Pancreas (tissue), 10 donors: ENCODE results near the gene NNT. TPM values are rescaled to one million over a fixed set of nuclear protein-coding genes. Genes with fewer than 3 reads are reported as not detected.
A peak's percentile ranks its signal among the peaks of the same experiment; 100 is the strongest.
"Not testable (repeated sequence)": the region's sequence is repeated elsewhere in the genome, so short reads cannot be mapped to it uniquely, and the experiment has no call there.

Source experiments
- ATAC-seq, 4 donors: fragments of 200-7000 bp; cut with Tn5 transposase; one replicate each; pipeline versions ENCODE4 v1.8.0 to v1.9.1; 2020; ENCODE audit warnings: mild to moderate bottlenecking in 4 of 4, moderate library complexity in 4 of 4
- DNase-seq, 6 donors: peaks; one replicate each; pipeline ENCODE4 v3.0.0-alpha.2; 2020
- FAIRE-seq: peaks from 2 replicates; lab custom pipeline; 2012; peaks lifted over from hg19 to GRCh38; lab: Jason Lieb, UNC
- H3K27ac ChIP-seq, 4 donors: fragments of 200-600 bp; sonication (generic); 1 replicate in 3 of 4; 2 replicates in 1 of 4; pipeline versions ENCODE4 v1.5.0 to v1.8.0; 2020
- H3K27me3 ChIP-seq, 4 donors: fragments of 200-600 bp; one replicate each; pipeline ENCODE4 v1.8.0; 2021
- H3K36me3 ChIP-seq, 3 donors: fragments of 200-600 bp; sonication (generic) in 1 of 3; one replicate each; pipeline versions ENCODE4 v1.5.0 to v1.8.0; 2020 to 2021
- H3K4me1 ChIP-seq, 3 donors: fragments of 200-600 bp; one replicate each; pipeline ENCODE4 v1.8.0; 2021
- H3K4me3 ChIP-seq, 4 donors: fragments of 200-600 bp; sonication (generic) in 2 of 4; one replicate each; pipeline versions ENCODE4 v1.5.0 to v1.8.0; 2020 to 2021
- H3K9me3 ChIP-seq, 4 donors: fragments of 200-600 bp; one replicate each; pipeline ENCODE4 v1.8.0; 2021
- WGBS, 2 donors: extraction: QIAGEN DNeasy Blood & Tissue Kit; methylation state at CpG; one replicate each; pipeline ENCODE4 v1.1.7; 2013; 5-methylcytosine and 5-hydroxymethylcytosine counted together
- intact Hi-C, 3 donors: fragments of 100-400 bp; cut with DNase I; formaldehyde crosslinking; loops; one replicate each; pipeline versions ENCODE4 v1.11.1 to v1.14.2; 2022
- polyA plus RNA-seq, 2 donors: library from polyadenylated mRNA; stranded (reverse); fragments of 200-250 nt; gene quantifications; one replicate each; pipeline ENCODE4 v1.2.3, GENCODE V29; 2013
- total RNA-seq, 6 donors: library from RNA; stranded (reverse); fragmentation: NEBNext Ultra II Directional in 4 of 6; extraction: Animal tissue kit (Norgen Biotek cat#: 25700) in 4 of 6; gene quantifications; one replicate each; pipeline versions ENCODE4 v1.2.1 to v1.2.4, GENCODE V29; 2021 to 2023
- TF ChIP-seq, protein P1 (sequence below), 4 donors: fragments of 200-600 bp; sonication (generic) in 3 of 4; IDR thresholded peaks; one replicate each; pipeline versions ENCODE4 v1.5.0 to v1.8.0; 2021; ENCODE audit warnings: antibody characterized with exemption in 4 of 4
- donor health status: healthy with polysubstance abuse.
- donor health status: DM: no; HTN: no; CAD: no; lungs with moderate emphysema.
- donor health status: DM: no; HTN: no; CAD: no.
- donor health status: control.
- donor health status: control.
- donor health status: Bipolar disorder and iron deficiency.
- donor health status: DM: yes; HTN: yes; CAD: no.
- donor health status: DM: no; HTN: no; CAD: no.
- donor health status: DM: no; HTN: no; CAD: no.
- donor health status: DM: yes; HTN: yes; CAD: no.

NNT gene
- total and polyA plus RNA-seq, 8 donors = 6.1 to 48.0 (median 32.4) TPM

DNA sequence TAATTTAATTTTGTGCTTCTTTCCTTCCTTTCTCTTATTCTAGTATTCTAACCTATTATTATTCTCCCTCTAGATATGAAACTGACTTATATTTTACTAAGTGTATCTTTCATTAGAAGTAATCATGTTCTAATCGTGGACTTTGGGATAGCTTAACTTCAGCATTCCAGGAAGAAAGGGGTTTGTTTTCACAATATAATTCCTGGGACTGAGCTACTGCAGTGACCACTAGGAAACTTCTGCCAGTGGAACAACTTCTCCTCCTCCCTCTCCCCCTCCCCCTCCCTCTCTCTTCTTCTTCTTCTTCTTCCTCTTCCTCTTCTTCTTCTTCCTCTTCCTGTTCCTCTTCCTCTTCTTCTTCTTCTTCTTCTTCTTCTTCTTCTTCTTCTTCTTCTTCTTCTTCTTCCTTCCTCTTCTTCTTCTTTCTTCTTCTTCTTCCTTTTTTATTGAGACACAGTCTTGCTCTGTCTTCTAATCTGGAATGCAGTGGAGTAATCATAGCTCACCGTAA lies 127.9 kb downstream of the NNT start:
- intact Hi-C loops = loop anchor here in 1 of 3 donors (5.0 kb wide), 1 partner anchor 601 kb away; no protein-coding TSS in a partner anchor

DNA sequence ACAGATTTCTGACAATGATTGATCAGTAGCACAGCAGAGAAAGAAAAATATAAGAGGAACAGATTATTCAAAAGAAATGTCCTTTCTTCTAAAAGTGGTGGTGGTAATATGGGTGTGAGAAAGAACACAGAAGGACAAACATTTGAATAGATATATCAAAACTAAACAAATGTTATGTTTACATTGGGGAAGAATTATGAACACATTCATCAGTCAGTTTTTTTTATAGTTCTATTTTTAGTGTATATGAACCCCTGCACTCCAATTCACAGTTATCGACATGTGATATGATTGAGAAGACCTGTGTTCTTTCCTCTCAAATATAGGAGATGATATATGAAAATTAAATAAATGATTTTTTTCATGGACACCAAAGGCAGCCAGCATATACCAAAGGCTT lies 128.6 kb downstream of the NNT start:
- ATAC-seq (peak; percentile 21 to 73 (median 53)), FAIRE-seq (no peak), DNase-seq (no peak)
- Histone ChIP-seq H3K36me3 (no peaks in the 10 kb centered on the region), H3K4me3 (no peak overlapping the region), H3K27ac (no peak overlapping the region), H3K9me3 (no peaks in the 10 kb centered on the region), H3K27me3 (no peaks in the 10 kb centered on the region), H3K4me1 (peaks cover 7 to 10% (median 10%) of the 10 kb centered on the region in 3 donors)
- intact Hi-C loops = loop anchor here in 1 of 3 donors (5.0 kb wide), 1 partner anchor 601 kb away; no protein-coding TSS in a partner anchor
- whole genome bisulfite sequencing, 2 donors = 38 to 39% methylated on average over 1 of the region's 1 CpG
- TF ChIP-seq, protein P1, sequence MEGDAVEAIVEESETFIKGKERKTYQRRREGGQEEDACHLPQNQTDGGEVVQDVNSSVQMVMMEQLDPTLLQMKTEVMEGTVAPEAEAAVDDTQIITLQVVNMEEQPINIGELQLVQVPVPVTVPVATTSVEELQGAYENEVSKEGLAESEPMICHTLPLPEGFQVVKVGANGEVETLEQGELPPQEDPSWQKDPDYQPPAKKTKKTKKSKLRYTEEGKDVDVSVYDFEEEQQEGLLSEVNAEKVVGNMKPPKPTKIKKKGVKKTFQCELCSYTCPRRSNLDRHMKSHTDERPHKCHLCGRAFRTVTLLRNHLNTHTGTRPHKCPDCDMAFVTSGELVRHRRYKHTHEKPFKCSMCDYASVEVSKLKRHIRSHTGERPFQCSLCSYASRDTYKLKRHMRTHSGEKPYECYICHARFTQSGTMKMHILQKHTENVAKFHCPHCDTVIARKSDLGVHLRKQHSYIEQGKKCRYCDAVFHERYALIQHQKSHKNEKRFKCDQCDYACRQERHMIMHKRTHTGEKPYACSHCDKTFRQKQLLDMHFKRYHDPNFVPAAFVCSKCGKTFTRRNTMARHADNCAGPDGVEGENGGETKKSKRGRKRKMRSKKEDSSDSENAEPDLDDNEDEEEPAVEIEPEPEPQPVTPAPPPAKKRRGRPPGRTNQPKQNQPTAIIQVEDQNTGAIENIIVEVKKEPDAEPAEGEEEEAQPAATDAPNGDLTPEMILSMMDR (IDR thresholded peaks at IDR 0.05) = no peak

More for the DNA sequence above, 127.9 kb downstream of the NNT start:
- Histone ChIP-seq H3K27me3 (no peaks in the 10 kb centered on the region), H3K36me3 (no peaks in the 10 kb centered on the region), H3K4me3 (no peak overlapping the region), H3K4me1 (peaks cover 7 to 10% (median 10%) of the 10 kb centered on the region in 3 donors), H3K27ac (no peak overlapping the region), H3K9me3 (no peaks in the 10 kb centered on the region)
- FAIRE-seq = no peak
- ATAC-seq = peak in 3 of 4 donors; percentile 57 to 74 (median 71)
- 31 to 41% methylated on average over 2 of the region's 2 CpGs for WGBS, 2 donors
- DNase-seq = no peak
- TF ChIP-seq, protein P1 (IDR thresholded peaks at IDR 0.05) = no peak

DNA sequence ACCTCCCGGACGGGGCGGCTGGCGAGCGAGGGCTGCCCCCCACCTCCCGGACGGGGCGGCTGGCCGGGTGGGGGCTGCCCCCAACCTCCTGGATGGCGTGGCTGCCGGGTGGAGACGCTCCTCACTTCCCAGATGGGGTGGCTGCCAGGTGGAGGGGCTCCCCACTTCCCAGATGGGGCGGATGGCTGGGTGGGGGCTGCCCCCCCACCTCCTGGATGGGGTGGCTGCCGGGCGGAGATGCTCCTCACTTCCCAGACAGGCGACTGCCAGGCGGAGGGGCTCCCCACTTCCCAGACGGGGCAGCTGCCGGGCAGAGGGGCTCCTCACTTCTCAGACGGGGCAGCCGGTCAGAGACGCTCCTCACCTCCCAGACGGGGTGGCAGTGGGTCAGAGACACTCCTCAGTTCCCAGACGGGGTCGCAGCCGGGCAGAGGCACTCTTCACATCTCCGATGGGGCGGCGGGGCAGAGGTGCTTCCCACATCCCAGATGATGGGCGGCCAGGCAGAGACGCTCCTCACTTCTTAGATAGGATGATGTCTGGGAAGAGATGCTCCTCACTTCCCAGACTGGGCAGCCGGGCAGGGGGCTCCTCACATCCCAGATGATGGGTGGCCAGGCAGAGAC lies 143.1 kb downstream of the NNT start:
- H3K4me1 ChIP-seq, FAIRE-seq, H3K9me3 ChIP-seq, intact Hi-C loops, H3K27ac ChIP-seq, ATAC-seq, H3K4me3 ChIP-seq, H3K36me3 ChIP-seq, H3K27me3 ChIP-seq: not testable (repeated sequence)
- 86 to 91% methylated on average over 23 to 32 of the region's 32 CpGs for WGBS, 2 donors
- DNase-seq = peak in 1 of 6 donors; percentile 74

DNA sequence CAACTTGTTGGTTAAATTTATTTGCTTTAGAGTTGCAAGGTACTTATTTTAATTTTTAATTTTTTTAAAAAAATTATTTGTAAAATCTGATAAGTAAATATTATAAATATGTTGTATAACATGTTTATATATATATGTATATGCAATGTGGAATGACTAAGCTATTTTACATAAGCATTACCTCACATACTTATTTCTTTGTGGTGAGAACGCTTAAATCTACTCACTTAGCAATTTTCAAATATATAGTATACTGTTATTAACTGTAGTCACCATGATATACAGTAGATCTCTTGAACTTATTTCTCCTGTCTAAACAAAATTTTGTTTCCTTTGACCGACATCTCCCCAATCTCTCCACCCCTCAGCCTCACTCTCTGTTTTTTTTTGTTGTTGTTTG lies 147.8 kb downstream of the NNT start:
- DNase-seq = no peak
- intact Hi-C loops = no loop called here
- no peaks in the 10 kb centered on the region for H3K4me1 ChIP-seq
- H3K27me3 ChIP-seq = no peaks in the 10 kb centered on the region
- 81 to 88% methylated on average over 2 of the region's 2 CpGs for WGBS, 2 donors
- H3K4me3 ChIP-seq = no peak overlapping the region
- H3K9me3 ChIP-seq = no peaks in the 10 kb centered on the region
- no peak for FAIRE-seq
- no peaks in the 10 kb centered on the region for H3K36me3 ChIP-seq
- TF ChIP-seq, protein P1 (IDR thresholded peaks at IDR 0.05) = no peak
- no peak overlapping the region for H3K27ac ChIP-seq
- ATAC-seq = no peak

DNA sequence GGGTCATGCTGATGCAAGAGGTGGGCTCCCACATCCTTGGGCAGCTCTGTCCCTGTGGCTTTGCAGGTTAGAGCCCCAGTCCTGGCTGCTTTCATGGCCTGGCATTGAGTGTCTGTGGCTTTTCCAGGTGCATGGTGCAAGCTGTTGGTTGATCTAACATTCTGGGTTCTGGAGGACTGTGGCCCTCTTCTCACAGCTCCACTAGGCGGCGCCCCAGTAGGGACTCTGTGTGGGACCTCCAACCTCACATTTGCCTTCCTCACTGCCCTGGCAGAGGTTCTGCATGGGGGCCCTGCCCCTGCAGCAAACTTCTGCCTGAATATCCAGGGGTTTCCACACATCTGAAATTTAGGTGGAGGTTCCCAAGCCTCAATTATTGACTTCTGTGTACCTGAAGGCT lies 150.1 kb downstream of the NNT start:
- no peaks in the 10 kb centered on the region for H3K36me3 ChIP-seq
- 59 to 65% methylated on average over 2 of the region's 2 CpGs for WGBS, 2 donors
- intact Hi-C loops = no loop called here
- no peaks in the 10 kb centered on the region for H3K9me3 ChIP-seq
- H3K27ac ChIP-seq = no peak overlapping the region
- no peak for ATAC-seq
- TF ChIP-seq, protein P1 (IDR thresholded peaks at IDR 0.05) = no peak
- H3K4me3 ChIP-seq = no peak overlapping the region
- DNase-seq = peak in 1 of 6 donors; percentile 37
- H3K27me3 ChIP-seq = no peaks in the 10 kb centered on the region
- H3K4me1 ChIP-seq = no peaks in the 10 kb centered on the region
- no peak for FAIRE-seq

Other genes starting within 250 kb of the NNT start
- 10 to 100 TPM in 3 of 6 donors, 1 to 10 TPM in 3; 3.1 to 22.7 (median 10.4) TPM for gene CCL28, start 190.8 kb upstream of the NNT start, total RNA-seq
- 1 to 10 TPM; 6.0 to 6.5 TPM for gene CCL28, start 190.8 kb upstream of the NNT start, polyA plus RNA-seq
- 1 to 10 TPM; 3.5 to 8.4 (median 5.0) TPM for gene TMEM267, start 119.3 kb upstream of the NNT start, total RNA-seq
- 1 to 10 TPM; 5.3 to 6.6 TPM for gene TMEM267, start 119.3 kb upstream of the NNT start, polyA plus RNA-seq
- under 1 TPM; 0.22 to 0.56 (median 0.41) TPM for gene C5orf34, start 88.0 kb upstream of the NNT start, total RNA-seq
- gene C5orf34, start 88.0 kb upstream of the NNT start, polyA plus RNA-seq = under 1 TPM; 0.27 to 0.40 TPM
- 10 to 100 TPM; 22.4 to 43.9 (median 30.6) TPM for gene PAIP1, start 46.1 kb upstream of the NNT start, total RNA-seq
- gene PAIP1, start 46.1 kb upstream of the NNT start, polyA plus RNA-seq = 10 to 100 TPM; 22.9 to 29.9 TPM